Calu3 (cell line): ENCODE measurements around the gene PMS2. TPM values are rescaled to one million over a fixed set of nuclear protein-coding genes. Genes with fewer than 3 reads are reported as not detected.
A peak's percentile ranks its signal among the peaks of the same experiment; 100 is the strongest.

Source experiments
- BruUV-seq: library from RNA; stranded (reverse); fragments of 400-500 nt; replicated peaks from 2 replicates; lab custom pipeline; 2021; lab: Mats Ljungman, UMichigan
- CTCF ChIA-PET: fragments of 300-600 bp; sonication (Branson Sonifier 250); formaldehyde crosslinking; loops from one replicate; lab custom pipeline; 2022; ENCODE audit warnings: antibody characterized with exemption; lab: Charles Lee
- DNase-seq: peaks from one replicate; pipeline ENCODE4 v3.0.0; 2022
- H3K27ac Mint-ChIP-seq: one replicate; pipeline ENCODE4 v1.8.0; 2022; ENCODE audit warnings: mixed read lengths; ENCODE audit not compliant: unreplicated experiment
- H3K27me3 Mint-ChIP-seq: one replicate; pipeline ENCODE4 v1.8.0; 2022; ENCODE audit warnings: mixed read lengths; ENCODE audit not compliant: unreplicated experiment
- H3K36me3 Mint-ChIP-seq: one replicate; pipeline ENCODE4 v1.8.0; 2022; ENCODE audit warnings: mild to moderate bottlenecking, moderate library complexity, mixed read lengths; ENCODE audit not compliant: insufficient read depth, unreplicated experiment
- H3K4me1 Mint-ChIP-seq: one replicate; pipeline ENCODE4 v1.8.0; 2022; ENCODE audit warnings: mild to moderate bottlenecking, low read depth, mixed read lengths; ENCODE audit not compliant: unreplicated experiment
- H3K4me3 Mint-ChIP-seq: one replicate; pipeline ENCODE4 v1.8.0; 2022; ENCODE audit warnings: mild to moderate bottlenecking, low read depth, moderate library complexity, mixed read lengths; ENCODE audit not compliant: unreplicated experiment
- H3K9me3 Mint-ChIP-seq: one replicate; pipeline ENCODE4 v1.8.0; 2022; ENCODE audit warnings: low read depth, mixed read lengths; ENCODE audit not compliant: unreplicated experiment
- CTCF ChIP-seq: fragments of 200-600 bp; IDR thresholded peaks from one replicate; pipeline ENCODE4 v1.8.0; 2022; ENCODE audit warnings: antibody characterized with exemption; ENCODE audit not compliant: unreplicated experiment
- intact Hi-C: fragments of 100-400 bp; cut with micrococcal nuclease; formaldehyde crosslinking; loops from one replicate; pipeline ENCODE4 v1.10.0; 2022; ENCODE audit not compliant: unreplicated experiment
- total RNA-seq: library from RNA; stranded (reverse); gene quantifications from 2 replicates; pipeline ENCODE4 v1.2.3, GENCODE V29; 2022

The PMS2 gene
- total RNA-seq, 1 experiment from 2014 or later, result 32.6 TPM

DNA sequence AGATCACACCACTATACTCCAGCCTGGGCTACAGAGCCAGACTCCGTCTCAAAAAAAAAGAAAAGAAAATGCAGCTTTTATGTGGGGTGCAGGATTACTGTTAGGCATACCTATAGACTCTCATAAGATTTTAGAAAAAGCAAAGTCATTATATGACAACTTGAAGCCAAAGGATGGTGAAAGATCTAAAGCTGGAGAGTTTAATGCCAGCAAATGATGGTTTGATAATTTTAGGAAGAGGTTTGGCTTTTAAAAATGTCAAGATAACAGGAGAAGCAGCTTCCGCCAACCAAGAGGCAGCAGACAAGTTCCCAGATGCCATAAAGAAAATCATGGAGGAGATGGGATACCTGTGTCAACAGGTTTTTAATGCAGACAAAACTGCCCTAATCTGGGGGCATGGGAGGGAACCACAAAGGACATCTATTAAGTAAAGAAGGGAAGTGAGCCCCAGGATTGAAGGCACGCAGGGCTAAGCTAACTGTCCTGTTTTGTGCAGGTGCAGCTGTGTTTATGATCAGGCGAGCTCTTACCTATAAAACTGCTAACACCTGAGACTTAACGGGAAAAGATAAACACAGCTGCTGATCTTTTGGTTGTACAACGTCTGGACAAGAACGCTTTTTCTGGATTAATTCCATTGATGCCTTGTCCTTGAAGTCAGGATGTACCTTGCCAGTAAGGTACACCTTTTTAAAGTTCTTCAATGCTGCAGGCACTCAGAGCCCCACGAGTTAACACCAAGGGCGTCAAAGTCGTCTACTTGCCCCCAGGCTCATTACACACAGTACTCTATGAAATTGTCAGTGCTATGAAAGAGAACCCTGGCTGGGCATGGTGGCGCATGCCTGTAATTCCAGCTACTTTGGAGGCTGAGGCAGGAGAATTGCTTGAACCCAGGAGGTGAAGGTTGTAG, 11.8 kb upstream of the PMS2 start:
- intact Hi-C loops, result no loop called here
- TF ChIP-seq CTCF, result no peak
- no peak for DNase-seq
- peak overlapping the region; percentile 24 for H3K27ac Mint-ChIP-seq
- H3K9me3 Mint-ChIP-seq, result no peaks in the 10 kb centered on the region
- no peaks in the 10 kb centered on the region for H3K4me1 Mint-ChIP-seq
- H3K4me3 Mint-ChIP-seq, result no peak overlapping the region
- CTCF ChIA-PET, result no interaction called here
- BruUV-seq, result no TSS peak
- H3K27me3 Mint-ChIP-seq, result no peaks in the 10 kb centered on the region
- H3K36me3 Mint-ChIP-seq, result peaks cover 92% of the 10 kb centered on the region

- peaks cover 89% of the 10 kb centered on the region for H3K36me3 Mint-ChIP-seq
- no peaks in the 10 kb centered on the region for H3K9me3 Mint-ChIP-seq
- CTCF ChIA-PET, result interaction anchor here (0.7 kb wide), 1 partner anchor 26 kb away, joined by 7 read pairs; no protein-coding TSS in a partner anchor
- TF ChIP-seq CTCF, result no peak
- intact Hi-C loops, result no loop called here
- H3K4me1 Mint-ChIP-seq, result peaks cover 17% of the 10 kb centered on the region
- no peaks in the 10 kb centered on the region for H3K27me3 Mint-ChIP-seq
- no peak for DNase-seq
- BruUV-seq, result no TSS peak
- no peak overlapping the region for H3K4me3 Mint-ChIP-seq
- H3K27ac Mint-ChIP-seq, result peak overlapping the region; percentile 67
Observed at GRCh38 chr7:6016653-6016966, 7.8 kb upstream of the PMS2 start.

DNA sequence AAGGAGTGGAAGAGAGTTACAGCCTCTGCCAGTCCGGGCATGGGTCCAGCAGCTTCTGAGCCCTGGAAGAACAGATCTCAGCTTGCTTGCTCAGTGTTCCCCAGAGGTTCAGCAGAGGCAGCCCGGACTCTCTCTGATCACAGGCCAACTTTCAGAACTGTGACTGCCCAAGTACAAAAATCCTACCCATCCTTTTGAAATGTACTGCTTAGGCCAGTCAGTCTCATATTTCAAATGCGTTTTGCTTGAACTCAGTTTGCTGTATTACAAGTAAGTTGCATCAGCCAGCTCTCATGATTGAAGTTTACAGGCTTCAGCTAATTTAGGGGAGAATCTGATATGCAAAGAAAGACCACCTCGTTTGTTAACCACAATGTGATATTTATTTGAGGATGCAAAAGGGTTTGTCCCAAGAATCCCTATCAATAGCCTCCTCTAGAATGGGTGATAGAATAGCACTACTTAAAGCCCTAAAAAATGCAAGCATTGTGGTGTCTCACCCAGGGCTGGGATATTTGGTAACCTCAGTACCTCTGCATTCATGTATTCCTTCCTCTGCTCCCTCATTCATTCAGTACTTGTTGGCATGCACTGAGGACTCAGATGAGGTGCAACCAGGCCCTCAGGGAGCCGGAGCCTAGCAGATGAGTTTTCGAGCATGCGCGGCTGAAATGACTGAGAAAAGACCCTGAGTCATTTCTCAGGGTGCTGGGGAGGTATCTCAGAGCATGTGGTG, 7.2 kb upstream of the PMS2 start:
- no TSS peak for BruUV-seq
- Mint-ChIP-seq H3K4me3 (no peak overlapping the region), H3K36me3 (peaks cover 88% of the 10 kb centered on the region), H3K4me1 (peaks cover 22% of the 10 kb centered on the region), H3K9me3 (no peaks in the 10 kb centered on the region), H3K27ac (peak overlapping the region; percentile 67), H3K27me3 (no peaks in the 10 kb centered on the region)
- CTCF ChIA-PET, result no interaction called here
- no peak for TF ChIP-seq CTCF
- no peak for DNase-seq
- intact Hi-C loops, result no loop called here

- CTCF ChIA-PET, result interaction anchor here (0.6 to 1.7 kb wide), 5 partner anchors 15 to 126 kb away, joined by 3 to 5 read pairs (median 4); no protein-coding TSS in a partner anchor
- Mint-ChIP-seq H3K27me3 (no peaks in the 10 kb centered on the region), H3K9me3 (no peaks in the 10 kb centered on the region), H3K4me3 (peak overlapping the region; percentile 30), H3K27ac (peak overlapping the region; percentile 78), H3K36me3 (peaks cover 86% of the 10 kb centered on the region), H3K4me1 (peaks cover 34% of the 10 kb centered on the region)
- TF ChIP-seq CTCF, result no peak
- peak; percentile 41 for DNase-seq
- no TSS peak for BruUV-seq
- intact Hi-C loops, result loop anchor here (5.0 kb wide), 1 partner anchor 40 kb away; no protein-coding TSS in a partner anchor
Observed at GRCh38 chr7:6012355-6013104, 3.7 kb upstream of the PMS2 start.
